ENCODE results near the gene TMEM223.

DNA sequence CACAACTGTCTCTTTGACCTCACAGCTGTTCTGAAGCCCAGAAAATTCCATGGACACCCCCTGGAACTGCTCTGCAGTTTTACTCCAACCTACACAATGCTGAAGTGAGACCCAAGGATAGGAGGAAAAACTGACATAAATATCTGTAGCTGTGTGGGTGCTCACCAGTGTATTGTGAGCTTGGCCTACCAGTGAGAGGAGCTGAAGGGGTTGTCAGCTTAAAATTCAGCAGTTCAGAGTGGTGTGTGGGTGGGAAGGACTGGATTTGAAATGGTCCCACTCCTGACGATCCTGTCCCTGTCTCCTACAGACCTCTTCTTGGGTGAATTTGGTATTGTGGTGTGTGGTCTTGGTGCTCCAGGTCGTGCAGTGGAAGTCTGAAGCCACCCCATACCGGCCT is 2.2 kb downstream of the TMEM223 start:
- no peak for TF ChIP-seq EP300 (IDR thresholded peaks at IDR 0.05; ENCODE audit: low read depth)
- TF ChIP-seq, protein P1, sequence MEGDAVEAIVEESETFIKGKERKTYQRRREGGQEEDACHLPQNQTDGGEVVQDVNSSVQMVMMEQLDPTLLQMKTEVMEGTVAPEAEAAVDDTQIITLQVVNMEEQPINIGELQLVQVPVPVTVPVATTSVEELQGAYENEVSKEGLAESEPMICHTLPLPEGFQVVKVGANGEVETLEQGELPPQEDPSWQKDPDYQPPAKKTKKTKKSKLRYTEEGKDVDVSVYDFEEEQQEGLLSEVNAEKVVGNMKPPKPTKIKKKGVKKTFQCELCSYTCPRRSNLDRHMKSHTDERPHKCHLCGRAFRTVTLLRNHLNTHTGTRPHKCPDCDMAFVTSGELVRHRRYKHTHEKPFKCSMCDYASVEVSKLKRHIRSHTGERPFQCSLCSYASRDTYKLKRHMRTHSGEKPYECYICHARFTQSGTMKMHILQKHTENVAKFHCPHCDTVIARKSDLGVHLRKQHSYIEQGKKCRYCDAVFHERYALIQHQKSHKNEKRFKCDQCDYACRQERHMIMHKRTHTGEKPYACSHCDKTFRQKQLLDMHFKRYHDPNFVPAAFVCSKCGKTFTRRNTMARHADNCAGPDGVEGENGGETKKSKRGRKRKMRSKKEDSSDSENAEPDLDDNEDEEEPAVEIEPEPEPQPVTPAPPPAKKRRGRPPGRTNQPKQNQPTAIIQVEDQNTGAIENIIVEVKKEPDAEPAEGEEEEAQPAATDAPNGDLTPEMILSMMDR (IDR thresholded peaks at IDR 0.05), result no peak
